NCI-H2227 treated with DMSO at 0.1 percent for 48 hours (cell line): ENCODE measurements around the gene SLK.

Experiments used
- DNase-seq: peaks from one replicate; lab custom pipeline; 2025; lab: John Stamatoyannopoulos, UW

SLK gene

GRCh38 chr10:103966671-103967447, at the start of gene SLK:
Gene SLK, plus strand, starts transcription at chr10:103967140. Its CDS starts 606 bp downstream, at chr10:103967746.
- DNase-seq, result peak; percentile 66

- DNase-seq, result no peak
Measured at GRCh38 chr10:103917302-103918052, 49.5 kb upstream of the SLK start.

GRCh38 chr10:103918053-103918846, 48.7 kb upstream of the SLK start, which contains the start of gene STN1:
Gene STN1, minus strand, starts transcription at chr10:103918184. Its CDS starts 590 bp downstream, at chr10:103917594.
- DNase-seq, result peak; percentile 87

- no peak for DNase-seq
Measured at GRCh38 chr10:103919648-103920025, 47.3 kb upstream of the SLK start.

GRCh38 chr10:103921248-103921647, 45.7 kb upstream of the SLK start:
- DNase-seq, result no peak

GRCh38 chr10:103921750-103922195, 45.2 kb upstream of the SLK start:
- DNase-seq, result peak; percentile 44

- DNase-seq, result no peak
Measured at GRCh38 chr10:103922659-103923058, 44.3 kb upstream of the SLK start.

- DNase-seq, result no peak
Measured at GRCh38 chr10:103923502-103923901, 43.4 kb upstream of the SLK start.

GRCh38 chr10:103925591-103925990, 41.3 kb upstream of the SLK start:
- DNase-seq, result no peak

GRCh38 chr10:103926722-103927319, 40.1 kb upstream of the SLK start:
- DNase-seq, result no peak

- DNase-seq, result no peak
Measured at GRCh38 chr10:103928784-103929183, 38.2 kb upstream of the SLK start.

- no peak for DNase-seq
Measured at GRCh38 chr10:103929381-103929921, 37.5 kb upstream of the SLK start.

GRCh38 chr10:103930449-103930848, 36.5 kb upstream of the SLK start:
- DNase-seq, result no peak

- DNase-seq, result no peak
Measured at GRCh38 chr10:103930881-103931280, 36.1 kb upstream of the SLK start.

- DNase-seq, result no peak
Measured at GRCh38 chr10:103931603-103932002, 35.3 kb upstream of the SLK start.

GRCh38 chr10:103932271-103932670, 34.7 kb upstream of the SLK start:
- DNase-seq, result no peak

GRCh38 chr10:103932971-103933370, 34.0 kb upstream of the SLK start:
- DNase-seq, result no peak

GRCh38 chr10:103933557-103934121, 33.3 kb upstream of the SLK start:
- DNase-seq, result no peak

GRCh38 chr10:103934308-103934707, 32.6 kb upstream of the SLK start:
- DNase-seq, result no peak

- DNase-seq, result no peak
Measured at GRCh38 chr10:103936022-103936421, 30.9 kb upstream of the SLK start.

- no peak for DNase-seq
Measured at GRCh38 chr10:103939522-103939921, 27.4 kb upstream of the SLK start.
